GM21717 (cell line): ENCODE measurements around the gene ZNF227.
"Not testable (repeated sequence)": the region's sequence is repeated elsewhere in the genome, so short reads cannot be mapped to it uniquely, and the experiment has no call there.

ENCODE experiments used
- ATAC-seq: cut with Tn5 transposase; IDR thresholded peaks from one replicate; pipeline ENCODE4 v1.9.1; 2021; ENCODE audit warnings: mild to moderate bottlenecking, moderate library complexity; ENCODE audit not compliant: unreplicated experiment

Gene ZNF227

DNA sequence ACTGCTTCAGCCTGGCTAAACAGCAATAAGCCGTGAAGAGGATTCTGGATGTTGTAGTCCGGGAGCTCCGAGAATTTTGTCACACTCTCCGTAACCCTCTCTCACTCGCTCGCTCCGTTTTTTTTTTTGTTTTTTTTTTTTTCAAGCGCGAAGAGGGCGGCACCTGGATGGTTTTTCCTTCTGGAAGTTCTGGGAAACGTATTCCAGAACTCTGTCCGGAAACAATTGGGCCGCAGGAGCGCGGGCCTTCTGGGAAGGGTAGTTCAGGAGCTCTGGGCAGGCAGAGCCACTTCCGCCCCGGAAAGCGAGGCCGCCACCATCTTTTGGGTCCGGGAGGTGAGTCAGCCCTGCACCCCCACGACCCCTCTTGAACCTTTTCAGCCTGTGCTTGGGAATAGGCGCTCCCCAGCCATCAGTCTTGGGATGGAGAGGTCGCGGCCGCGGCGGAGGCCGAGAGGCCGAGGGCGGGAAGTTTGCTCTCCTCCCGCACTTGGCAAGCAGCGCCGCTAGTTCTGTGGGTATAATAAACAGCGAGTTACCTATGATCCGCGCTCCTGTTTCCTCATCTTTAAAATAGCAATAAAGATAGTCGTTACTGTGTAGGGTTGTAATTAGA, at the start of gene ZNF227:
Gene ZNF227, plus strand, starts transcription at position 283 of the 616 bp plus-strand sequence. CDS start 5,261 bp downstream, outside the sequence.
- ATAC-seq: no peak

- ATAC-seq: no peak
Measured at GRCh38 chr19:44163789-44164188, 48.5 kb upstream of the ZNF227 start.

DNA sequence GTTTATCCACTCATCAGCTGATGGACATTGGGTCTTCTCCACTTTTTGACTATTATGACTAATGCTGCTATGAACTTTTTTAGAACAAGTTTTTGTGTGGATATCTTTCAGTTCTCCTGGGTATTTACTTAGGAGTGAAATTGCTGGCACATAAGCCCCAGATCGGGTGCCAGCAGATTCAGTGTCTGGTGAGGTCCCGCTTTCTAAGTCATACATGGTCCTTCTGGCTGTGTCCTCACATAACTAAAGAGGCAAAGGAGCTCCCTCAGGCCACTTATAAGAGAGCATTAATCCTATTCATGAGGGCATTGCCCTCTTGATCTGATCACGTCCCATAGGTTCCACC, 48.0 kb upstream of the ZNF227 start:
- ATAC-seq: no peak

GRCh38 chr19:44164673-44165512, 47.4 kb upstream of the ZNF227 start, which contains the start of gene ZNF226:
ZNF226 (plus strand) TSS chr19:44165100; CDS start chr19:44170081, 4,981 bp downstream.
- ATAC-seq: peak; percentile 86

DNA sequence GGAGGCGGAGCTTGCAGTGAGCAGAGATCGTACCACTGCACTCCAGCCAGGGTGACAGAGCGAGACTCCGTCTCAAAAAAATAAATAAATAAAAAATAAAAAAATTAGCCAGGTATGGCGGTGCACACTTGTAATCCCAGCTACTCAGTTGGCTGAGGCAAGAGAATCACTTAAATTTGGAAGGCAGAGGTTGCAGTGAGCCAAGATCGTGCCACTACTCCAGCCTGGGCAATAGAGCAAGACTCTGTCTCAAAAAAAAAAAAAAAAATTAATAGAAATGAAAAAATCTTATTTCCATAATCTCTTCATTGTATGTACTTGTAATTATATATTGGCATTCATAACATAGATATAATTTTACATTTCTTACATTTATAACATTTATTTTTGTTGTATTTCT, 41.7 kb upstream of the ZNF227 start:
- not testable (repeated sequence) for ATAC-seq

- no peak for ATAC-seq
Measured at GRCh38 chr19:44176590-44176989, 35.7 kb upstream of the ZNF227 start.

GRCh38 chr19:44180968-44181367, 31.4 kb upstream of the ZNF227 start:
- ATAC-seq: no peak

DNA sequence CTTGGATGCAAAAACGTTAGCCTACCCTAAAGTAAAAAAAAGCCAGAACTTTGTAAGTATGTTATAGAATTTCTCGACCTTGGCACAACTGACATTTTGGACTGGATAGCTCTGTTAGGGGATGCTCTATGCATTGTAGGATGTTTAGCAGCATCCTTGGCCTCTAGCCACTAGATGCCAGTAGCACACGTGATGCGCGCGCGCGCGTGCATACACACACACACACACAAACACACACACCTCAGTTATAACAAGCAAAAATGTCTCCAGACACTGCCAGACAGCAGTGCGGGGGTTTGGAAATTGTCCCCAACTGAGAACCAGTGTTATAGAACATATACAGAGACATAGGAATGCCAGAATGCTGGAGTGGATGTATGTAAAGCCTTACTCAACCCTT, 30.2 kb upstream of the ZNF227 start:
- ATAC-seq: no peak

- no peak for ATAC-seq
Measured at GRCh38 chr19:44190020-44190419, 22.3 kb upstream of the ZNF227 start.

DNA sequence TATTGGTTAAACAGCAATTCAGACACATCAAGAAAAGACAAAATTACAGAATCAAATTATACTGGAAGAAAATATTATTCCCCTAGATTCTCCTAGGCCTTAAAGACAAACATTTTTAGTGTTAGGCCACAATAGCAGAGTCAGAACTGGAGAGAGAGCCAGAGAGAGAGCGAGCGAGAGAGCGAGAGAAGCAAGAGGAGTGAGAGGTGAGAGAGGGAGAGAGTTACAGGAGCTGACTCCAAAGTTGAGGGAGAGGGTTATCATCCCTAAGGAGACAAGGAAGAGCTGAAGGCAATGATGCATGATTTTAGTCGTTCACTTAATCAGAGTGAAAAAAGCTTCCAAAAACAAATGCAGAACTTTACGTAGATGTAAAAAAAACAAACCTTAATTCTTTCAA, 20.2 kb upstream of the ZNF227 start:
- ATAC-seq: no peak

- no peak for ATAC-seq
Measured at GRCh38 chr19:44196772-44197171, 15.6 kb upstream of the ZNF227 start.

- ATAC-seq: no peak
Measured at GRCh38 chr19:44202470-44202869, 9.9 kb upstream of the ZNF227 start.

GRCh38 chr19:44202974-44203373, 9.4 kb upstream of the ZNF227 start:
- no peak for ATAC-seq

DNA sequence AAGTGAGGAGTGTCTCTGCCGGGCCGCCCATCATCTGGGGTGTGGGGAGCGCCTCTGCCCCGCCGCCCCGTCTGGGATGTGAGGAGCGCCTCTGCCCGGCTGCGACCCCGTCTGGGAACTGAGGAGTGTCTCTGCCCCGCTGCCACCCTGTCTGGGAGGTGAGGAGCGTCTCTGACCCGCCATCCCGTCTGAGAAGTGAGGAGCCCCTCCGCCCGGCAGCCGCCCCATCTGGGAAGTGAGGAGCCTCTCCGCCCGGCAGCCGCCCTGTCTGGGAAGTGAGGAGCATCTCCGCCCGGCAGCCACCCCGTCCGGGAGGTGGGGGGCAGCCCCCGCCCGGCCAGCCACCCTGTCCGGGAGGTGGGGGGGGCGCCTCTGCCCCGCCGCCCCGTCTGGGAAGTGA, 8.5 kb upstream of the ZNF227 start:
- not testable (repeated sequence) for ATAC-seq

DNA sequence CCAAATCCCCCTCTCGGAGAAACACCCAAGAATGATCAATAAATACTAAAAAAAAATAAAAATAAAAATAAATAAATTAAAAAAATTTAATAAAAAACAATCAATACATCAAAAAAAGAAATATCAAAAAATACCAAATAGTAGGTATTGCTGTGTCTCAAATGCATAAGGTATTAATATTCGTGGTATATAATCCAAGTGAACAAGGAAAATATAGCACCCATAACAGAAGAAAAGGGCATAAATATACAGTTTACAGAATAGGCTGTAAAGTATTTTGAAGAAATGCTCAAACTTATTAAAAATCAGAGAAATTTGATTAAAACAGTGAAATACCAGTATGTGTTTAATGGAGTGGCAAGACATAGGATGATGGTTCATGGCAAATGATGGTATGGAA, 7.6 kb upstream of the ZNF227 start:
- ATAC-seq: no peak

DNA sequence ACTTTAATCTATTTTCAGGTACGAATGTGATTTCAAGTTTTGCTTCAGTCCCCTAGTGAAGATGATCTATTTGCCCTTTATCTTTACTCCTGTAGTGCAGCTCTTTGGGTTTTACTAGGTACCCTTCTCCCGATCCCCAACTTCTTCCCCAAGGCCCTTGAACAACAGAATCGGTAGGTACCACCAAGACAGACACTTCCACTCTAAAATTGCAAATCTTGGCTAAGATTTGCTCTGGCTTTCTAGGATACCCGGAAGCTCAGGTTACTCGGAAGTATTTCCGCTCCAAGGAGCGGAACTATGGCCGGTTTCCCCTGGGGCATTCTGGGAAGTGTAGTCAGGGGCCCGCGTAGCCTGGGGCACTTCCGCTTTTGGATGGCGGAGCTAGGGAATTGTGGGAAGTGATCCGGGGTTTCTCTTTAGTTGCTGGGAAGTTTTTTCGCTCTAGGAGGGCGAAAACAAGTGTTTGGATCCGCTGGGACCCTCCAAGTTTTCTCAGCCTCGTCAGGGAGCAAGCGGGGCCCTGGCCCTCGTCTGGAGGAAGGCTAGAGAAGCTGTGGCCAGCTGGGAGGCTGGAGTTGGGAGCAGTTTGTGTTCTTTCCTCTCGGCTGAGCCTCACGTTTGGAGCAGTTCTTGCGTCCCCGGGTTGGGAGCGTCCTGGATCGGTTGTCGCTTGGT, 5.1 kb upstream of the ZNF227 start:
- peak; percentile 78 for ATAC-seq

DNA sequence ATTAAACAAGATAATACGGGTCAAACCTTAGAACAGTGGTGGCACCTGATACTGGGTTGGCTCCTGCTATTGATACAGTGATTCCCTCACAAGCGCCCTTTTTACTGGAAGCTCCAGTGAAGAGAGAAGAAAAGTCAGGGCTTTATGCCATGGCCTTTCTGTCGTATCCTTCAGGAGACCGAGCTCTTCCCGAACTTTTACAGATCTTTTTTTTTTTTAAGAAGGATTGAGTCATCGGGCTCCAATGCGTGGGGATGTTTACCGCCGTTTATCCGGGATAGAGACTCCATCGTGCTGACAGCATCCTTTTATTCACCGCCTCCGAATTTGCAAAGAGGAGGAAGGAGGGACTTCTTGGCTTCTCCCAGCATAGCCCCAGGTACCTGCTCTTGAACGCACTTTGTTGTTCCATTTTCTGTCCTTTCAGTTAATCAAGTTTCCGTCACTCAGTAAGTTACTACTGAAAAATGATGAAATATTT, 574 bp downstream of the ZNF227 start:
- no peak for ATAC-seq

- not testable (repeated sequence) for ATAC-seq
Measured at GRCh38 chr19:44219926-44220325, 7.6 kb downstream of the ZNF227 start.

GRCh38 chr19:44220761-44221160, 8.4 kb downstream of the ZNF227 start:
- ATAC-seq: not testable (repeated sequence)

GRCh38 chr19:44221291-44221690, 9.0 kb downstream of the ZNF227 start:
- not testable (repeated sequence) for ATAC-seq

GRCh38 chr19:44228318-44228717, 16.0 kb downstream of the ZNF227 start:
- ATAC-seq: no peak

GRCh38 chr19:44232867-44233266, 20.5 kb downstream of the ZNF227 start:
- ATAC-seq: no peak
